Activated naive CD8-positive, alpha-beta T cell treated with anti-CD3 and anti-CD28 coated beads, Interleukin-2, amount 50 U/mL, for 24 hours (primary cell): ENCODE measurements around the gene KDF1.
A peak's percentile ranks its signal among the peaks of the same experiment; 100 is the strongest.

Experiments used
- ATAC-seq: fragments of 150-1000 bp; cut with Tn5 transposase; one replicate; pipeline ENCODE4 v1.10.0; 2021
- DNase-seq: peaks from one replicate; pipeline ENCODE4 v3.0.0; 2021
- H3K27ac Mint-ChIP-seq: one replicate; pipeline ENCODE4 v1.8.0; 2021; ENCODE audit warnings: mild to moderate bottlenecking, mixed read lengths
- H3K27me3 Mint-ChIP-seq: one replicate; pipeline ENCODE4 v1.8.0; 2021; ENCODE audit warnings: mixed read lengths
- H3K36me3 Mint-ChIP-seq: one replicate; pipeline ENCODE4 v1.8.0; 2021; ENCODE audit warnings: low read depth, mixed read lengths
- H3K4me1 Mint-ChIP-seq: one replicate; pipeline ENCODE4 v1.8.0; 2021; ENCODE audit warnings: mixed read lengths
- H3K4me3 Mint-ChIP-seq: one replicate; pipeline ENCODE4 v1.8.0; 2021; ENCODE audit warnings: mild to moderate bottlenecking, moderate library complexity, mixed read lengths
- H3K9me3 Mint-ChIP-seq: one replicate; pipeline ENCODE4 v1.8.0; 2021; ENCODE audit warnings: mixed read lengths

The KDF1 gene

GRCh38 chr1:26981146-26981846 lies 21.0 kb upstream of the KDF1 start:
- peaks cover 18% of the 10 kb centered on the region for H3K27me3 Mint-ChIP-seq
- no peak overlapping the region for H3K27ac Mint-ChIP-seq
- no peaks in the 10 kb centered on the region for H3K4me1 Mint-ChIP-seq
- ATAC-seq, result no peak
- no peak for DNase-seq
- no peak overlapping the region for H3K4me3 Mint-ChIP-seq
- H3K9me3 Mint-ChIP-seq, result no peaks in the 10 kb centered on the region
- no peaks in the 10 kb centered on the region for H3K36me3 Mint-ChIP-seq

- Mint-ChIP-seq H3K9me3 (no peaks in the 10 kb centered on the region), H3K27ac (no peak overlapping the region), H3K36me3 (no peaks in the 10 kb centered on the region), H3K4me3 (no peak overlapping the region), H3K4me1 (no peaks in the 10 kb centered on the region), H3K27me3 (peaks cover 10% of the 10 kb centered on the region)
- ATAC-seq (no peak), DNase-seq (no peak)
Measured at GRCh38 chr1:26978901-26979300, 18.6 kb upstream of the KDF1 start.

- Mint-ChIP-seq H3K4me1 (no peaks in the 10 kb centered on the region), H3K4me3 (no peak overlapping the region), H3K9me3 (no peaks in the 10 kb centered on the region), H3K27me3 (peaks cover 1% of the 10 kb centered on the region), H3K27ac (no peak overlapping the region), H3K36me3 (no peaks in the 10 kb centered on the region)
- ATAC-seq (no peak), DNase-seq (no peak)
Measured at GRCh38 chr1:26976621-26977510, 16.6 kb upstream of the KDF1 start.

DNA sequence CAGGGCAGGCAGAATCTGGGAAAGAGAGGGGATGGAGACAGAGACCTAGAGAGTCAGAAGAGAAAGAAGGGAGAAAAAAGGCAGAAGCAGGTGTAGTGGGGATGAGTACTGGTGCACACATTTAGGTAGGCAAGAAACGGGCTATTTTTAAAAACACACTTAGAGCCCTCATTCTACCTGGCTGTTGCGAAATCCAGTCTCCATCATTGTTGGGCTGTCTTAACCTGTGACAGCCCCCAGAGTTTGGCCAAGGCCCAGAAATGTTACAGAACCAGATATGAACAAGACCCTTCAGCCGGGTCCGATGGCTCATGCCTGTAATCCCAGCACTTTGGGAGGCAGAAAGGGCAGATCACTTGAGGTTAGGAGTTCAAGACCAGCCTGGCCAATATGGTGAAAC lies 12.6 kb upstream of the KDF1 start:
- Mint-ChIP-seq H3K27me3 (peaks cover 6% of the 10 kb centered on the region), H3K36me3 (no peaks in the 10 kb centered on the region), H3K27ac (no peak overlapping the region), H3K4me1 (no peaks in the 10 kb centered on the region), H3K9me3 (no peaks in the 10 kb centered on the region), H3K4me3 (no peak overlapping the region)
- DNase-seq, result no peak
- ATAC-seq, result no peak

GRCh38 chr1:26972390-26972789 lies 12.1 kb upstream of the KDF1 start:
- no peaks in the 10 kb centered on the region for H3K4me1 Mint-ChIP-seq
- no peaks in the 10 kb centered on the region for H3K36me3 Mint-ChIP-seq
- no peak for DNase-seq
- no peak for ATAC-seq
- no peak overlapping the region for H3K4me3 Mint-ChIP-seq
- no peak overlapping the region for H3K27ac Mint-ChIP-seq
- H3K27me3 Mint-ChIP-seq, result peaks cover 10% of the 10 kb centered on the region
- no peaks in the 10 kb centered on the region for H3K9me3 Mint-ChIP-seq

DNA sequence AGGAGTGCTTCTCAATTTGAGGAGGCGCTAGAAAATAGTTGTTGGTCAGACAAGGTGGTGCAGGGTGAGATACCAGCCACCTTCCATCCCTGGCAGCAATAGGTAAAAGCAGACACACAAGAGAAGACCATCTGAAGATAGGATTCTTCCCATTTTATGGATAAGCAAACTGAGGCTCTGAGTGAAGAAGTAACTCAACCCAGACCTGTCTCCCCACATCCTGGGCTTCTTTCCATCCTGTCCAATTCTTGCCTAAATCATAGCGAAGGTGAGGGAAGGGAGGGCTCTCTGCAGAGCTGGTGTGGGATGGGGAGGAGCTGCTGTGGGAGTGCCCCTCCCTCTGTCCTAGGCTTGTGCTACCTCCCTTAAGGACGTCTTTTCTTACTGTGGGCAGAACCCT lies 11.3 kb upstream of the KDF1 start:
- DNase-seq, result no peak
- Mint-ChIP-seq H3K27ac (no peak overlapping the region), H3K36me3 (no peaks in the 10 kb centered on the region), H3K4me1 (no peaks in the 10 kb centered on the region), H3K4me3 (no peak overlapping the region), H3K27me3 (peaks cover 14% of the 10 kb centered on the region), H3K9me3 (no peaks in the 10 kb centered on the region)
- ATAC-seq, result no peak

DNA sequence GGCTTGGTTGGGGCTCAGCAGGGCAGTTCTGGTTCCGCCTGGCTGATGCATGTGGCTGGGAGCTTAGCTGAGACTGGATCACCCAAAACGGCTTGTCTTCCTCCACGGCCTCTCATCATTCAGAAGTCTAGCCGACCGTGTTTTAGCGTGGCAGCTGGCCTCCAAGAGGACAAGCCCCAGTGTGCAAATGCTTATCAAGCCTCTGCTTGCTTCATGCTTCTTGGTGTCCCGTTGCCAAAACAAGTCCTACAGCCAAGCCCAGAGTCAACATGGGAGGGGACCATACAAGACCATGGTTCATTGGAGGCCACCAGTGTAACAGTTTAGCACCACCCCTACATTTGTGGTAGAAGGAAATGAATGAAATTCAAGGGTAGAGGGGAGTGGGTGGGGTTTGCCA lies 10.5 kb upstream of the KDF1 start:
- no peak overlapping the region for H3K4me3 Mint-ChIP-seq
- H3K36me3 Mint-ChIP-seq, result no peaks in the 10 kb centered on the region
- H3K9me3 Mint-ChIP-seq, result no peaks in the 10 kb centered on the region
- H3K4me1 Mint-ChIP-seq, result no peaks in the 10 kb centered on the region
- DNase-seq, result no peak
- no peak for ATAC-seq
- H3K27ac Mint-ChIP-seq, result no peak overlapping the region
- H3K27me3 Mint-ChIP-seq, result peaks cover 21% of the 10 kb centered on the region

GRCh38 chr1:26965628-26966027 lies 5.4 kb upstream of the KDF1 start:
- no peak overlapping the region for H3K4me3 Mint-ChIP-seq
- no peaks in the 10 kb centered on the region for H3K36me3 Mint-ChIP-seq
- no peak for ATAC-seq
- H3K4me1 Mint-ChIP-seq, result peaks cover 2% of the 10 kb centered on the region
- peaks cover 50% of the 10 kb centered on the region for H3K27me3 Mint-ChIP-seq
- DNase-seq, result no peak
- H3K27ac Mint-ChIP-seq, result no peak overlapping the region
- no peaks in the 10 kb centered on the region for H3K9me3 Mint-ChIP-seq

GRCh38 chr1:26965213-26965612 lies 4.9 kb upstream of the KDF1 start:
- H3K27ac Mint-ChIP-seq, result no peak overlapping the region
- H3K27me3 Mint-ChIP-seq, result peaks cover 51% of the 10 kb centered on the region
- DNase-seq (no peak), ATAC-seq (no peak)
- no peaks in the 10 kb centered on the region for H3K9me3 Mint-ChIP-seq
- H3K4me1 Mint-ChIP-seq, result peaks cover 4% of the 10 kb centered on the region
- H3K4me3 Mint-ChIP-seq, result no peak overlapping the region
- H3K36me3 Mint-ChIP-seq, result no peaks in the 10 kb centered on the region

GRCh38 chr1:26961826-26962225 lies 1.6 kb upstream of the KDF1 start:
- H3K4me3 Mint-ChIP-seq, result no peak overlapping the region
- no peak overlapping the region for H3K27ac Mint-ChIP-seq
- peaks cover 50% of the 10 kb centered on the region for H3K27me3 Mint-ChIP-seq

GRCh38 chr1:26960625-26960966 lies 328 bp upstream of the KDF1 start:
- Mint-ChIP-seq H3K4me1 (peaks cover 4% of the 10 kb centered on the region), H3K4me3 (peak overlapping the region; percentile 75), H3K27me3 (peaks cover 38% of the 10 kb centered on the region), H3K36me3 (no peaks in the 10 kb centered on the region), H3K27ac (peak overlapping the region; percentile 57), H3K9me3 (no peaks in the 10 kb centered on the region)
- ATAC-seq (no peak), DNase-seq (no peak)

More at GRCh38 chr1:26961826-26962225, 1.6 kb upstream of the KDF1 start:
- H3K36me3 Mint-ChIP-seq, result no peaks in the 10 kb centered on the region
- H3K4me1 Mint-ChIP-seq, result peaks cover 4% of the 10 kb centered on the region
- DNase-seq (no peak), ATAC-seq (no peak)
- no peaks in the 10 kb centered on the region for H3K9me3 Mint-ChIP-seq

- peaks cover 32% of the 10 kb centered on the region for H3K27me3 Mint-ChIP-seq
- no peaks in the 10 kb centered on the region for H3K36me3 Mint-ChIP-seq
- H3K4me1 Mint-ChIP-seq, result peaks cover 4% of the 10 kb centered on the region
Measured at GRCh38 chr1:26959270-26959669, 998 bp downstream of the KDF1 start.

DNA sequence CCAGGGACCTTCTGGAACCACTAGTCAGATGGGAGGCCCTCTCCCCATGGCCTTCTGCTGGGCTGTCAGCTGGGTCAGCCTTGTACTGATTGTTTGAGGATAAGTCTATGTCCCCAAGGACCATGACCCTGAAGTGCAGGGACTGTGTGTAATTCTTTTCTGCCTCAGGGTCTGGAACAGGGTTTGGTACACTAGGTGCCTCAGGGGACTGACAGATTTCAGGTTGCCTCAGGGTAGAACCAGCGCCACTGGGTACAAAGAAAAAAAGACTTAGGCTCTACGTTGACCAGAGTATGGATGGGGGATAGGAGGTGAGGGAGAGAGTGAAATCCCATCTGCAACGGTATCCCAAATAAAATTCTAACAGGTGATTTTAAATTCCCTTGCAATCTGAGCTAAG lies 3.0 kb downstream of the KDF1 start:
- Mint-ChIP-seq H3K27ac (no peak overlapping the region), H3K4me3 (no peak overlapping the region), H3K9me3 (no peaks in the 10 kb centered on the region), H3K4me1 (peaks cover 4% of the 10 kb centered on the region), H3K36me3 (no peaks in the 10 kb centered on the region), H3K27me3 (peaks cover 26% of the 10 kb centered on the region)
- no peak for DNase-seq
- ATAC-seq, result no peak

More at GRCh38 chr1:26959270-26959669, 998 bp downstream of the KDF1 start:
- Mint-ChIP-seq H3K4me3 (peak overlapping the region; percentile 36), H3K27ac (no peak overlapping the region), H3K9me3 (no peaks in the 10 kb centered on the region)
- ATAC-seq (no peak), DNase-seq (no peak)

DNA sequence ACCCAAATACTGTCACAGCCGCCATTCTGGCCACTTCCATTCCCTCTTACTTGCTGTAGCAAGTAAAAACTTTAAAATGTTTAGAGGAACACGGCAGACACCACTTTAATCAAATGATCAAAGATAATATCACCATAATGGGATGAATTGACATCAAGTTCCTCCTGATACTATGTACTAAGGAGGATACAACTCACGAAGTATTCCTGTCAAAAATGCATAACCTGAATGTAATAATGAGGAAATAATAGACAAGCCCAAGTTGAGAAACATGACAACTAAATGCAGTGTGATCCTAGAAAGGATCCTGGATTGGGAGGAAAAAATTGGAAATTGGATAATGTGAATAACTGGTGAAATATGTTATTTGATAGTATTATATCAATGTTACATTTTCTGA lies 3.9 kb downstream of the KDF1 start:
- Mint-ChIP-seq H3K27ac (no peak overlapping the region), H3K27me3 (peaks cover 18% of the 10 kb centered on the region), H3K4me1 (peaks cover 4% of the 10 kb centered on the region), H3K36me3 (no peaks in the 10 kb centered on the region), H3K9me3 (no peaks in the 10 kb centered on the region), H3K4me3 (no peak overlapping the region)
- DNase-seq, result no peak
- ATAC-seq, result no peak

DNA sequence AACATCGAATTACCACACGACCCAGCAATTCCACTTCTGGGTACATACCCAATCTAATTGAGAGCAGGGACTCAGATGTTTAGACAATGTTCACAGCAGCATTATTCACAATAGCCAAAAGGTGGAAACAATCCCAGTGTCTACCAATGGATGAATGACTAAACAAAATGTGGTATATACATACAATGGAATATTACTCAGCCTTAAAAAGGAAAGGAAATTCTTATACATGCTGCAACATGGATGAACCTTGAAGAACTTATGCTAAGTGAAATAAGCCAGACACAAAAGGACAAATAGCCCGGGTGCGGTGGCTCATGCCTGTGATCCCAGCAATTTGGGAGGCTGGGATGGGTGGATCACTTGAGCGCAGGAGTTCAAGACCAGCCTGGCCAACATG lies 6.9 kb downstream of the KDF1 start:
- Mint-ChIP-seq H3K4me3 (no peak overlapping the region), H3K9me3 (no peaks in the 10 kb centered on the region), H3K27me3 (peaks cover 2% of the 10 kb centered on the region), H3K36me3 (no peaks in the 10 kb centered on the region), H3K4me1 (no peaks in the 10 kb centered on the region), H3K27ac (no peak overlapping the region)
- ATAC-seq (no peak), DNase-seq (no peak)
